Stimulated activated CD8-positive, alpha-beta memory T cell treated with anti-CD3 and anti-CD28 coated beads, Interleukin-7, amount 100 ng/mL, for 4 hours (primary cell): ENCODE data around the gene ATG7.

ENCODE experiments used
- DNase-seq, 2 donors: peaks; one replicate each; pipeline ENCODE4 v3.0.0-alpha.2; 2020; ENCODE audit warnings: low read depth in 2 of 2

The ATG7 gene

DNA sequence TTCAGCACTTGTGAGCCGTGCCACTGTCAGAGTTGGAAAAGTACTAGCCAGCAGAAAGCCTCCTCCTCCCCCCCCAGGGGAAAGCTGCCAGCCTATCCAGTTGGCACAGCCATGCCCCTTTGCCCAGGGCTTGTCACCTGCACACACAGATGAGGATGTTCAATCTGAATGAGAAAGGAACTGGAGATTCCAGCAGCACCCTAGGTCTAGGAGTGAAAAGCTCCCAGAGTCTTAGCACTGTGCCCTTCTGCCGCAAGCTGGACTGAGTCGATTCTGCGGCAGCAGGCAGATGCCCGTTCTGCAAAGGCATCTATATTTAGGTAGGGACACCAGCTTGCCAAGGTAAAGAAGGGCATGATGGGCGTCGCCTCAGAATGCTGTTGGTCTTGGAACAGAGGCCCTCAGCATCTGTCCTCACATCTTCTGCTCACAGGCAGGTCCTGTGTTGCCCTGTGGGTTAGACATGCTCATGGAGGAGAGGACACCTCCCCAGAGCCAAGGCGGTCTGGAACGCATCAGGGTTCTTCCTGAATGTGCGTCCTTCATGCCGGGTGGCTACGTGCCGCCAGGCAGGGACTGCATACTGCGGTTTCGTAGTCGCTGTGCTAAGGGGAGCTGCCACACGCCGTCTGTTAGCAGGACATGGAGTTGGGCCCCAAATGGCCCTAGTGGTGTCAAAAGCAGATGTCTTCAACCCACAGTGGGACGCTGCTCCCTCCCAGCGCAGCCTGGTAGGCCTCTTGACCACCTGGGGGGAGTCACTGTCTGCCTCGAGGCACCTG, 262.0 kb downstream of the ATG7 start:
- no peak for DNase-seq

DNA sequence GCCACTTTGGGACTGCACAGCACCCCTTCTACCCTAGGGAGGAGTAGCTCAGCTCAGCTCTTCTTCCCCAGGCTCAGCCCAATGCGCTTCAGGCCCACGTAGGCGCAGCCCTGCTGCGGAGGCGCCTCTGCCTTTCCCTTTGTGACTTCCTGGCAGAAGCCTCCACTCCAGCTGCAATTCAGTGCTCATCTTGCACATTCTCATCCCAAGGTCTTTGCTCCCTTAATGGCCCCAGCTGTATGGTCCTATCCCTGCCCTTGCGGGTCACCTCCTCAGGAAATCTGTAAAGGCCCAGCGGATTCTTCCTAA, 262.6 kb downstream of the ATG7 start:
- no peak for DNase-seq

DNA sequence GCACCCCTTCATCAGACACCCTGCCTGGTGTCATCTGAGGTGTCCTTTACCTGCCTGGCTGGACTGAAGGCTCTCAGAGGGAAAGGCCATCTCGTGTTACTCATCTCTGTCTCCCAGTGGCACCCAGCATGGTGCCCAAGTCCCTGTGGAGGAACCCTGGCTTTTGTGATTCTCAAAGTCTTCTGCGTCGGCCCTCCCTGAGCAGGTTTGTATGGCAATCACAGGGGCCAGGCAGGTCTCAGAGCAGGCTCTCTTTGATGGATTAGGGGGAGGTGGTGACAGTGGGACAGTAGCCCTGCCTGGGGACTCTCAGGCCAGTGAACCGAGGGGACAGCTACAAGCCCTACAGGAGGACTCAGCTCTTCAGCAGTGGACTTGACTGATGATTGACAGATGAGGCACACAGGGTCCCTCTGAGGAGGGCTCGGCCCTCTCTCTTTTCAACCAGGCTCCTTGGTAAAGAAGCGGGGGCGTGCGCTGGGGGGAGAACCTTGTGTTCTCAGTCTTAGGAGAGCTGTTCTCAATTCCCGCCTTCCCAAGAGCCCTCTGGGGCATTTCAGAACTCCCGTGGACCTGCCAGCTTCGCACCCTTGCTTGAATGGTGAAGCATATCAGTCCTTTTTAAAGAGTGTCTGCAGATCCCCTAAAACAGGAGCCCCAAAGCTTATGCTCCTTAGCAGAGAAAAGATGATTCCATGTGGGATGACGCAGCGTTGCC, 263.2 kb downstream of the ATG7 start:
- no peak for DNase-seq

DNA sequence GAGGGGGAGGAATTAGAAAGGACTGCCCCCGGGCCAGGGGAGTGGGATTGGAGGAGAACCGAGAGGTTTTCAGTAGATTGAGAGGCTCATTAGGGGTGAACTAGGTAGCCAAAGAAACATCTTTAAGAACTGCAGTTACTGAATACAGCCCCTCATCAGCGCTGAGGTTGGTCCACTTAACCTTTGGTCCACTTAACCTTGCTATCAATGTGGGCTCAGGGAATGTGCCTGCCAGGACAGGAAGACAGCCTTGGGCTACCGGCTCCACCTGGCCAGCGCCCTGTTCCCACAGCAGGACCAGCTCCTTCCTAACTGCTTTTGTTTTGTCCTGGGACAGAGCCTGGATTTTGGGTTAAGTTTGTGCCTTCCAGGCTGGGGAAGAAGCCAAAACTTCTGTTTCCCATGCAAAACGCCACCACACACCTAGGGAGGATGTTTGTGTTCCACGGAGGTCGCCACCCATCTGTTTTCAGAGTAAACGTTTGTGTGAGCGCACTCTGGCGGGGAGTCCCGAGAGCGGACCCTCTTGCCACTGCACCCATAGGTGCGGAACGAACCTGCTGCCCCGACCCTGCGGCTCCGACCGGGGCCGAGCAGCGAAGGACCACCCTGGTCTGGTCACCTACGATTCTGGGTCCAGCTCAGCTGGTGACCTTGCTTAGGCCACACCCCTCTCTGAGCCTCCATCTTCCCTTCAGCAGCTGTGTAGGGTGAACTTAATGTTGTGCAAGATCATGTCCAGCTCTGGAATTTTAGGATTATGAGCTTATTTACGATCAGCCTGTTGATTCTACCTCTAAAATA, 264.1 kb downstream of the ATG7 start:
- no peak for DNase-seq

DNA sequence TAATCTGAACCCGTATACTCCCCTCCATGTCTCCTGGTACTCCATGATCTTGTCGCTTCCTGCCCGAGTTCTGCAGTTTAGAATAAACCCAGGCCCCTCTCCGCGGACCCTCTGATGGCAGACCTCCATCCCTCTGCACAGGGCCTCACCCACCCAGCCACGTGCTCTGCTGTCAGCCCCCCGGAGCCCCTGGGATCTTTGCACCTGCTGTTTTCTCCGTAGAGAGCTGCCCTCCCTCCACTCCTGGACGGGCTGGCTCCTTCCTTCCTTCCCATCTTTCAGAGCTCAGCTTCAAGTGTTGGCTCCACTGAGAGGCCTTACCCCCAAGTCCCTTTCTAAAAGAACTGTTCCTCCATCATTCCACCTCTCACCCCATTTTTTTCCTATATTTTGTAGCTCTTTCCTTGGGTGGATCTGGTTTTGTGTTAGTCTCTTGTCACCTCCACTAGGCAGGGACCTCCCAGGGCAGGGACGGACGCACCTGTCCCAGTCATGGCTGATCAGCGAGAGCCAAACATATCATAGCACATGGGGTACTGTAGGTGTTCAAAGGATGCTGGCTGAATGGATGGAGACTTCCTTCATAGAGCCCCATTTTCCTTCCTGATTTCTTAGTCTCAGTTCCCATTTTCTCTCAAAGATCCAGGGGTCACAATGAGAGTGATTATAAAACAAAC, 264.9 kb downstream of the ATG7 start:
- no peak for DNase-seq

DNA sequence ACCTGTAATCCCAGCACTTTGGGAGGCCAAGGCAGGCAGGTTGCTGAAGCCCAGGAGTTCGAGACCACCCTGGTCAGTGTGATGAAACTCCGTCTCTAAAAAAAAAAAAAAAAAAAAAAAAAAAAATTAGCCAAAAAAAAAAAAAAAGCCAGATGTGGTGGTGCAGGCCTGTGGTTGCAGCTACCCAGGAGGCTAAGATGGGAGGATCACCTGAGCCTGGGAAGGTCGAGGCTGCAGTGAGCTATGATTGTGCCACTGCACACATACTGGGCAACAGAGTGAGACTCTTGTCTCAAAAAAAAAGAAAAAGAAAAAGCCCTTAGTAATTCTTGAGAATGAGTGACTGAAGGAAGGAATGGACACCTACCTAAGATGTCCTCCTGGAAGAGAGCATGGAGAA, 266.4 kb downstream of the ATG7 start:
- DNase-seq: no peak

DNA sequence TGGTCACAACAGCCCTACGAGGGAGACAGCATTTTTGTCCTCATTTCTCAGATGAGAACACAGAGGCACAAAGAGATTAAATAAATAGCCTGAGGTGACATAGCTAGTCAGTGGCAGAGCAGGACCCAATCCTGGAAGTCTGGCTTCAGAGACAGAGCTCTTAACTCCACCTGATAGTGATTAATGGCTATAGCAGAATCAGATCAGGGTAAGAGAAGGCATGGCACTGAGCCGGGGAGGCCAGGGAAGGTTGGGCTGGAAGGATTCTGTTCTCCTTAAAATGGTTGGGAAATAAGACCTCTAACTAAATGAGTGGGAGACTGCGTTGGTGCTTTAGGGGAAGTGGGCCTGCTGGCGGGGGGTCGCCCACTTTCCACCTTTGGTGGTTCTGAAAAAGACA, 267.0 kb downstream of the ATG7 start:
- no peak for DNase-seq

DNA sequence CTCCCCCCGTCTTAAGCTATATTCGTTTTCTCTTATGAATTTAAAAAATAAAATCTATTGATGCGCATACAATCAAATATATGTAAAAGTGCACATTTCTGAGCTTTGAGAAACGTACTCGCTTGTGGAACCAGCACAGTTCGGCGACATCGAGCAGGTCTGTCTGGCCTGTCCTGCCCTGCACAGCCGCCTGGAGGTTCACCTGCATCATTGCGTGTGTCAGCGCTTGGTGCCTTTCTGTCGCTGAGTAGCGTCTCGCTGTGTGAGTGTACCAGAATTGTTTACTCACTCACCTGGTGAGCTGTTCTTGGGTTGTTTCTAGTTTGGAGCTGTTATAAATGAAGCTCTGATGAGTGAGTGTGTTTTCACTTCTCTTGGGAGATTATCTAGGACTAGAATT, 267.5 kb downstream of the ATG7 start:
- DNase-seq: no peak

DNA sequence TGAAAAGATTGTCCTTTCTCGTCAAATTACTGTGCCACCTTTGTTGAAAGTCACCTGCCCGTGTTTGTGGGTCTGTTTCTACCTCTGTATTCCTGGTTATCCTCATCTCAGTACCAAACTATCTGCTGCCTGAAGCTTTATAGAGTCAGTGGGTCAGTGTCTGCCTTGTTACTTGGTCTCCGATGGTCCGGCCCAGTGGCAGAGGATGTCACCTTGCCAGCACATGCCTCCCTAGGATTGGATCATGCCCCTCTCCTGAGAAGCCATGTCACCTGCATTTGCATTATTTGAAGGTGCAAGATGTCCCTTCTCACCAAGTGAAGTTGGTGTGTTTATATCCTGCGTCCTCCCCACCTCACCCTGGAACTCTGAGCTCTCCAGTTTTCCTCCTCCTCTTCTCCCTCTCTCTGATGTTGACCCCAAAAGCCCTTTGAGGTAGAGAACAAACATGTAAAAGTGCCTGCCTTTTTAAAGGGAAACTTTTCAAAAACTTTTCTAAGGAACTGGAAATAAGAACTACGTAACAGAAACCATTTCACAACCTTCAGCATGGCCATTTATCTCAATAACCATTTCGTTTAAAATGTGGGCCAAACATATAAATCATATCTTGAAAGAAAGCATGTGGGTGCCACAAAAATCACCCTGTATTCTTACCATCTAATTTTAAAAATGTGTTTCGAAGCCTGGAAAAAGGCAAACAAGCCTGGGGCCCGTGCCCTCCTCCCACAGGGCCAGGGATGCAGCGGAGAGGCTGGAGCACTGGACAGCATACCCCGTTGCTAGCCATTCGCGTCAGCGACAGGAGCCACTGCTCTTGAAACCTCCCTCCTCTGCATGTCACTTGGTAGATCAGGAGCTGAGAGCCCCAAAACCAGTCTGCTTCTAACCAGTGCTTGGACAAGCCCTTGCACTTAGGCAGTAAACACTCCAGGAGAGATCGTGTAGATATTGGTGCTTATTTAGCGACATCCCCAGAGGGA, 269.4 kb downstream of the ATG7 start:
- DNase-seq: no peak

DNA sequence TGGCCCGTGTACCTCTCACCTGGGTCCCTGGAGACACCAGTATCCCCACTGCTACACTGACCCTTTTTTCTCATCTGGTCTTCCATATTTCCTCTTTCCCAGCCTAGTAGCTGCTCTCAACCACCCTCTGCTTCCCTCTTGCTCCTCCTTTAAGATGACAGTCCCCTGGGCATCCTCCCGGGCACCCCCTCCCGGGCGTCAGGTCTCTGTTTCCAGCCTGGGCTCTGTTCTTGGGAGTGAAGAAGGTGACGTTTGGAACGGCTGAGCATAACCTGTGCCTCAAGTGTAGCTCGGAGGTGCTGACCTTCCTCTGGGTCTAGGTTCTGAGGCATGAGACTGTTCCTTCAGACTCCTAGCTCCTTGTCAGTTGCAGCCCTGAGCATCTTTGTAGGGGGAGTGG, 270.4 kb downstream of the ATG7 start:
- DNase-seq: no peak

DNA sequence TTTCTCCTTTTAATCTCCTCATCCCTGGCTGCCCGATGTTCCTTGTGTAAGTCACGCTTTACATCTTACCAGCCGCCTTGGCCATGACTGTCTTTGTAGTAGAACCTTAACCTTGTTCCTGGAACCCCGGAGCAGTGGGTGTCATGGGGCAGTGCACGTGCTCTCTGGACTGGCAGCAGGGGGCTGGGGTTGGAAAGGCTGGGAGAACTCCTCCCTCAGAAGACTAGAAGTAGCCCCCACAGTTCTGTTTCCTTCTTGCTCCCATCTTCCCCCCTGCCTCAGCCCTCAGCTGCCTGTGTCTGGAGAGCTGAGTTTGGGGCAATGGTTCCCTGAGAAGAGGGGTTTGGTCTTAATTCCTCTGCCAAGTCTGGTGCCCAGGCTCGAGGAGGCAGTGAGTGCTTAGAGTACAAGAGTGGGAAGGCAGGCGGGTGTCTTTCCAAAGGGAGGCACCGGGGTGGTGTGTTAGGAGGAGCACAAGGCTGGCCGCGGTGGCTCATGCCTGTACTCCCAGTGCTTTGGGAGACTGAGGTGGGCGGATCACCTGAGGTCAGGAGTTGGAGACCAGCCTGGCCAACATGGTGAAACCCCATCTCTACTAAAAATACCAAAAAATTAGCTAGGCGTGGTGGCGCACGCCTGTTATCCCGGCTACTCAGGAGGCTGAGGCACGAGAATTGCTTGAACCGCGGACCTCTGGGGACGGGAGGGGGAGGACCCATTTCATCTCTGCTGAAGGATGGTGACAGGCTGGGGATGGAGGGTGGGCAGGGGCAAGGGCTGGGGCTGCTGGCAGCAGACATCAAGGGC, 271.1 kb downstream of the ATG7 start:
- DNase-seq: no peak

DNA sequence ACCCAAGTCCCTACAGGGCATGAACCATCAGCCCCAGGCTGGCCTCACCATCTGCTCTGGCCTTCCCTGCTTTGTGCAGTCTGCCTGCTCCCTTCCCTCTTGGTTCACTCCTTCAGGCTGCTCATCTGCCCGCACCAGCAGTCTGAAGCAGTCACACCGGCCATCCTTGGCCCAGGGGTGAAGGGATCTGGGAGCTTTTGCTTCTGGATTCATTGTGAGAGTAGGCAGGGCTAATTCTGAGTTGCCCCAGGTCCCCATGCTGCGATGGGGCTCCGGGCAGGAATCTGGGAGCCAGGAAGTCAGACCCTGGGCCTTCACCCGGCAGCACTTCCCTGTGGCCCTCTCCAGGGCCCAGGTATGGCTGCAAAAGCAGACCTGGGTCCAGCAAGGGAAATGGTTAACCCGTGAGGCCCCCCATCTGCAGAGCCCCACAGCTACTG, 271.8 kb downstream of the ATG7 start:
- no peak for DNase-seq

DNA sequence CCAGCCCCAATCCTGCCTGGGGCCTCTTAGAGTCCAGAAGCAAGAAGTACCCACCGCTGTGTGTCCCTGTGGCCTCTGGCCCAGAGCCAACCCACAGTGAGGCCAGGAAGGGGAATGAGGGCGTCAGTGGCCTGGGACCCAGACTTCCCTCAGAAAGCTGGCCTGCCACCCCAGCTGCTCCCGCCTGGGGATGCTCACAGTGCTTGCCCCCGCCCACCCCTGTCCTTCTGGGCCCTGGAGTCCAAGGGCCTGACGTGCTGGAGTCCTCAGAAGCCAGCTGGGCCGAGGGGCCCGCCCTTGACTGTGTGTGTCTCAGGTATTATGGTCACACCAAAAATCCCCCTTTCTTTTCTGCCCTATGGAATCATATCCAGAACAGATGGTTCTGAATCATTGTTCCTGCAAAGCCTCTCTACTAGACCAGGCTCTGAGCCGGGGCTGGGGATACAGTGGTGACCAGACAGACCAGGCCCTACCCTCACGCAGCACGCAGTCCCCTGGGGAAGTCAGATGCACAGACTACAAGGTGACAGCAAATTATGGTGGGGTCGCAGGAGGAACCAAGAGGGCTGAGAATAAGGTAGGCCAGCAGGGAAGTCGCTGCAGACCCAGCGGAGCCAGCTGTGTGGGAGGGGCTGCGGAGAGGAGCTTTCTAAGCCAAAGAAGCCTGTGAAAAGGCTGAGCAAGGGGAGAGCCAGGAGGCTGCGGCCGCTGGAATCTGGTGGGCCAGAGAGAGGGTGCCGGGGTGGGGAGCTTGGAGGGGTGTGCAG, 272.4 kb downstream of the ATG7 start:
- DNase-seq: no peak

DNA sequence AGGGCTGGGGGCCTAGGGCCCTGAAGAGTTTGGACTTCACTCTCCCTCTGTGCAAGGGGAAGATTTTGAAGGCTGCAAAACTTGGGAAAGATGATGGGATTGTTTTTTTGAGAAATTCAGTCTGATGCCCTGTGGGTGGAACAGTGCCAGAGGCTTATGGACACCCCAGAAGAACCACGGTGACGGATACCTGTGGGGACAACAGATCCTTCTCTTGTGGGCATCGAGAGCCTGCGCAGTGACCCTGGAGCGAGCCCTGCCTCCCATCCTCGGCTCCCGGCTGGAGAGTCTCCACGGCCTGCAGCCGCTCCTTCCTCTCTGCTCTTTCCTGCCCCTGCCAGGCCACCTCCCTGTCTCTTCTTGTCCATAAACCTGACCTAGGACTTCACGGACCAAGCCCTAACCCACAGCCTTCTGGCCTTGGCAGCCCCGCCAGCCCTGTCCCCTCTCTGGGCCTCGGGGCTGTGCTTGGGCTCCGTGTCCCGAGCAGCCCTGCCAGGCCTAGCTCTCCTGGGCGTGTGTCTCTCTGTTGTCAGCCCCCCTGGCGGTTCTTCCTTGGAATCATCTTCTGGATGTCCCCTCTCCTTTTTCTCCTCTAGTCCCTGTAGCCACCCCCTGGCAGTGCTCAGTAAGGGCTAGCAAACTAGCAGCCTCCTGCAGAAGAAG, 273.1 kb downstream of the ATG7 start:
- DNase-seq: no peak

DNA sequence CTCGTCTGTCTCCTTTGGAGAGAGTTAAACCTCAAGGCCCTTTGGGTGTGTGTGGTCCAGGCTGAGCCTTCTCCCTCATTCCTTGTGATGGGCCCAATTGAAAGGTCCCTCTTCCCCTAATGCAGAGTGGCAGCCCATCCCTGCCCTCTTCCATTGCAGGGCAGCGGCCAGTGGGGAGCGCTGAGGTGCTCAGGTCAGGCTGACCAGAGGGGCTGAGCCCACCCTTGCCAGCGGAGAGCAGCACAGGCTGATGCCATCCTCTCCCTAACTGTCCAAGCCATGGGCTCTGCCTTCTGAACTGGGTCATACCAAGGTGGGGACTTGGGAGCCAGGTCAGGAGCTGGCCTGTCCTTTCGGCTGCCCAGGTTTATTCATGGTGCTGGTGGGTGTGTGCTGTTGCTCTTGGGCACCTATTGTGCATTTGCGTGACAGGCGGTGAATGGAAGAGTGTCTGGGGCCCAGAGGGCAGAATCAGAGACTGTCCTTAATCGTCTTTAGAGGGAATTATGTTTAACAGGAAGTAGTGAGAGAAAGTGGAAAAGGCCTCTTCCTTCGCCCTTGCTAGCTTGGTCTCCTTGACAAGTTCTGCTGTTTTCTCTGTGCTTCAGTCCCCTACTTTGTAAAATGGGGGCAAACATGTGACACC, 274.6 kb downstream of the ATG7 start:
- DNase-seq: no peak

DNA sequence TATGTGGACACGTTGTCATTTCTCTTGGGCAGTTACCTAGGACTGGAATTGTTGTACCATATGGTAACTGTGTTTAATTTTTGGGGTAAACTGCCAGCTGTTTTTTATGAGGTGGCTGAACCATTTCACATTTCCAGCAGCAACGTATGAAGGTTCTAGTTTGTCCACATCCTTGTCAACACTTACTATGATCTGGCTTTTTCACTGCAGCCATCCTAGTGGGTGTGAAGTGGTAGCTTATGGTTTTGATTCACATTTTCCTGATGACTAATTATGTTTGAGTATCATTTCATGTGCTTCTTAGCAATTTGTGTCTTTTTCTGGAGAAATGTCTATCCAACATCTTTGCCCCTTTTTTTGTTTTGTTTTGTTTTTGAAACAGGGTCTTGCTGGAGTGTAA, 275.3 kb downstream of the ATG7 start:
- no peak for DNase-seq

DNA sequence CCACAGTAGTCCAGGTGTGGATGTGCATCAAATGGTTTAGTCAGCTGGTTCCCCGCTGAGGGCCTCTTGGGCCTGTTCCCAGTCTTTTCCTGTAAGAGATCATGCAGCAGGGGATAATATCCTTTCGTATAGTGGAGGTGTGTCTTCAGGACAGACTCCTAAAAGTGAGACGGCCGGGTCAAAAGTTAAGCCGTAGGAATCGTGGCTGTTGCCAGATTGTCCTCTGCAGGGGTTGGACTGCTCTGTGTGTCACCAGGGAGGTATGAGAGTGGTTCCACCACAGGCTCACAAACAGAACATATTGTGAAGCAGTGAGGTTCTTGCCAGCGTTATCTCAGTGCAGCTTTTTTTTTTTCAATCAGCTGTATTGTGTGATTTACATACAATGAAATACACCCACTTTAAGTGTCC, 276.5 kb downstream of the ATG7 start:
- DNase-seq: no peak

DNA sequence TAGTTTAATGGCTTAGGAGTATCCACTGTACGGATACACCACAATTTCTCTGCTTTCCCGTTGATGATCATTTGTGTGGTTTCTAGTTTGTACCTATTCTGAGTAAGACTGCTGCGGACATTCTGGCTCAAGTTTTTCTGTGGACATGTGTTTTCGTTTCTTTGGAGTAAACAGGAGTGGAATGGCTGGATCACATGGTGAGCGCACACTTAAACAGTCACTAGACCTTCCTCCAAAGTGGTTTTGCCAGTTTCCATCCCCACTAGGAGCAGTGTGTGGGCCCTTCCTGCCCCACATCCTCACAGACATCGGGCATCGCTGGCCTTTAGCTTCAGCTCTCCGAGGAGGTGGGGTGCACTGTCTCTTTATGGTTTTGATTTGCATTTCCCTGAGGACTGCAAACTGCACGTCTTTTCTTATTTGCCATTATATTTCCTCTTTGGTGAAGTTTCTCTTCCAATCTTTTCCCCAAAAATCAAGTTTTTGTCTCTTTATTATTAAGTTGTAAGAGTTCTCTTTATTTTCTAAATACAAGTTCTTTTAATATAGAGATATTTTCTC, 277.5 kb downstream of the ATG7 start:
- DNase-seq: no peak
